Keratinocyte (primary cell): ENCODE measurements around the gene LLGL1.

ENCODE experiments used
- EZH2 ChIP-seq: IDR thresholded peaks from one replicate; pipeline ENCODE4 v1.6.1; 2012; ENCODE audit warnings: inconsistent platforms, mild to moderate bottlenecking, low read length, moderate library complexity
- TF ChIP-seq, protein P1 (sequence below), 3 experiments: IDR thresholded peaks in 1 of 3; conservative IDR thresholded peaks in 1 of 3; optimal IDR thresholded peaks in 1 of 3; 2 replicates in 2 of 3; 3 replicates in 1 of 3; pipeline versions ENCODE3 to v1.5.1; 2011; ENCODE audit warnings: low read length in 3 of 3, mild to moderate bottlenecking in 3 of 3, moderate library complexity in 2 of 3, control low read depth in 1 of 3, inconsistent platforms in 1 of 3; ENCODE audit not compliant: insufficient read depth in 2 of 3; ENCODE audit errors: extremely low read depth in 1 of 3

GRCh38 chr17:18194394-18194793 is 31.0 kb upstream of the LLGL1 start:
- no peak for TF ChIP-seq EZH2
- TF ChIP-seq, protein P1, sequence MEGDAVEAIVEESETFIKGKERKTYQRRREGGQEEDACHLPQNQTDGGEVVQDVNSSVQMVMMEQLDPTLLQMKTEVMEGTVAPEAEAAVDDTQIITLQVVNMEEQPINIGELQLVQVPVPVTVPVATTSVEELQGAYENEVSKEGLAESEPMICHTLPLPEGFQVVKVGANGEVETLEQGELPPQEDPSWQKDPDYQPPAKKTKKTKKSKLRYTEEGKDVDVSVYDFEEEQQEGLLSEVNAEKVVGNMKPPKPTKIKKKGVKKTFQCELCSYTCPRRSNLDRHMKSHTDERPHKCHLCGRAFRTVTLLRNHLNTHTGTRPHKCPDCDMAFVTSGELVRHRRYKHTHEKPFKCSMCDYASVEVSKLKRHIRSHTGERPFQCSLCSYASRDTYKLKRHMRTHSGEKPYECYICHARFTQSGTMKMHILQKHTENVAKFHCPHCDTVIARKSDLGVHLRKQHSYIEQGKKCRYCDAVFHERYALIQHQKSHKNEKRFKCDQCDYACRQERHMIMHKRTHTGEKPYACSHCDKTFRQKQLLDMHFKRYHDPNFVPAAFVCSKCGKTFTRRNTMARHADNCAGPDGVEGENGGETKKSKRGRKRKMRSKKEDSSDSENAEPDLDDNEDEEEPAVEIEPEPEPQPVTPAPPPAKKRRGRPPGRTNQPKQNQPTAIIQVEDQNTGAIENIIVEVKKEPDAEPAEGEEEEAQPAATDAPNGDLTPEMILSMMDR (optimal IDR thresholded peaks at IDR 0.05 in 1 of 3, IDR thresholded peaks at IDR 0.05 in 1 of 3, conservative IDR thresholded peaks at IDR 0.05 in 1 of 3; ENCODE audit: extremely low read depth in 1 of 3, insufficient read depth in 2 of 3, low read length in 3 of 3), result no peak
